Measurements from ENCODE around the gene LAD1.

LAD1 gene

GRCh38 chr1:201414051-201414738, 15.1 kb upstream of the LAD1 start:
- no peak for DNase-seq

DNA sequence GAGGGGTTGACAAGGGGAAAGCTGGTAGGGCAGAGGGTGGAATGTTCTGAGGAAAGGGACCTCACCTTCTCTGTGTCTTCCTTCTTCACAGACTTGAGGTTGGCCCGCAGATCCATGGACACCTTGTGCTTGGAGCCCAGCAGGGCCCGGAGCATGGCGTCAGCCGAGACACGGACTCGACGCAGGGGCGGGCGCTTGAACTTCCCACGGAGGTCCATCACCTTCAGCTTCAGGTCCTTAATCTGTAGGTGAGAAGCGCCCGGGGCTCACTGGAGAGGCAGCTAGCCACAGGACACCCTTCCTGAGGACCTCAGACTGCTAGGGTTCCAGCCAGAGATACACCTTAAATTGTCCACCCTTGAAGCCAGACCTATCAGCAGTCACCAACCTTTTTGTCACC, 12.2 kb upstream of the LAD1 start:
- no peak for DNase-seq

DNA sequence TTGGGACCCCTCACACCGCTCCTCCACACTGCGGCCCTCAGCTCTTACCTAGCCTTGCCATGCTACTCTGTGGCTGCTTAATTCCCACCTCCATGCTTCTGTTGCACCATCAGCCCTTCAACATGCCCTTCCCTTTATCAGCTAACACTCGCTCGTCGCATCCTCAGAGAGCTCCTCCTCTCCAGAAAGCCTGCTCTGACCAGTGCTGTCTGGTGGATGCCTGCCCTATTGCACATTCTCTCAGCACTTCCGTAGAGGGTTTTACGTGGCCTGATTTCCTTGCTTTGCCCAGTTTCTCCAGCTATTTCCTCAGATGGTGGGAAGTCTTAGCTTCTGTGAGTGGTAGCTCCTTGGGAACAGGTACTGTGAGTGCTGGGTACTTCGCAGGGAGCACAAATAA, 10.3 kb upstream of the LAD1 start:
- DNase-seq, result no peak

DNA sequence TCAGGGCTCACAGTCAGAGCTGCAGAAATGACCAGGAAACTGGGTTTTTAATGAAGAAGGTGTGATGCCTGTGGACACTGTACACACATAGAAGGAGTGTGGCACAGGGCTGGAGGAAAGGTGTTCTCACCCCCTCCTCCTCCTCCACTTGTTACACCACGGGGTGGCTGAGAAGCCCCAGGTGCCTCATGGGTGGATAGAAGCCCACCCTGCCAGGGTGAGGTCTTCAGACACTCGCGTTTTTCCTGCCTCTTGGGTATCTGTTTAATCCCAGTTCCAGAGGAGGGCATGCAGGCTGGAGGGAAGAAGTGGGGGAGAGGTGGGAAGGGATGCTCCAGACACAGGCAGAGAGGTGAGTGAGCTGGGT, 9.7 kb upstream of the LAD1 start:
- DNase-seq, result no peak

DNA sequence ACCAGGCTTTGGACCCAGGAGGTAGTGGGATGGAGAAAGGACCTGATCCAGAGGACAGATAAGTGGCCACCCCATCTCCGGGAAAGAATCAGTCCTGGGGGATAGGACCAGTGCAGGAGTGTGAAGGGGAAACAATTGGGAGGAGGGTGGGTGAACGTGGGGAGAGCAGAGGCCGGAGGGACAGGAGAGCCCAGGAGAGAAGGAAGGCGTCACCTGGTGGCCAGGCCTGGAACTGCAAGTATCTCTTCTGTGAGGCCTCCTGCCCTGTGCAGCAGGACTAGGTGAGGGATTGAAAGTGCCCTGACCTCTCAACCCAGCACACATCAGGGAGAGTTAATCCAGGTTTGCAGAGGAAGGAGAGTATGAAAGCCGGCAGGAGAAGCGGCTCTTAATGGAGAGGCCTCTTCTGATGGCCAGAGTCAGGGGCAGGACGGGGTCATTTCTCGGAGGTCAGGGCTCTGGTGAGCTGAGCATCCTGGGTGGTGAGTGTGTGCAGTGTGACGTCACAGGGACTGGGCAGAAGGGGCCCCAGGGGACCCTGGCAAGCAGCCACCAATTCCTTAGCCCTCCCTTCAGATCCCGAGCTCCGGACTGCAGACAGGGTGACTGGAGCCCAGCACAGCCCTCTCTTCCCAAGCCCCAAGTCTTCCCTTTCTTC, 9.2 kb upstream of the LAD1 start:
- no peak for DNase-seq

DNA sequence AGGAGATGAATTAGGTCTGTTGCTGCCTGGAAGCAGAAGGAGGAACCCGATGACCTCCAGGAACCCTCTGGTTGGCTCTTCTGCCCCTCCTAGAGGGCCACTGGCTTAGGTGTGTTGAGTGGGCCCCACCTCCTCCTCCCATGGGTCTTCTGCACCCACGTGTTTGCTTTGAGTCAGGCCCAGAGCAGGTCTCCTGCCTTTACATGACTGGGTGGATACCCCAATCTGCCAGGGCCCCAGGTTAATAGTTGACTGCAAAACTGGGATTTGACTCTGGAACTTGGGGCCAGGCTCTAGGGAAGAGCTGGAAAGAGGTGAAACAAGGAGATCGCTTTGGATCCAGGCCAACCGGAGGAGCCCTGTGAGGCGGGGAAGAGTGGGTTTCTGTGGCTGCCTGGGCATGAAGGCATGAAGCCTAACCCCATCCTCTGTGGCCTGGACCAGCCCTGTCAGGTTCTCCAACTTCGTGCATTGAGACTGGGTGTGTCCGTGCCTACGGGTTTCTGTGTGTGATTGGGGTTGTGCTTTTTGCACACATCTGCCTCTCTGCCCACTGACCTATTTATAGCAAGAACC, 7.8 kb upstream of the LAD1 start:
- no peak for DNase-seq

- no peak for DNase-seq
These were observed 6.3 kb upstream of the LAD1 start for GRCh38 chr1:201405484-201405831.

- DNase-seq, result no peak
These were observed 5.8 kb upstream of the LAD1 start for GRCh38 chr1:201404722-201405483.

- DNase-seq, result no peak
These were observed 4.9 kb upstream of the LAD1 start for GRCh38 chr1:201404055-201404454.

GRCh38 chr1:201403359-201403758, 4.2 kb upstream of the LAD1 start:
- no peak for DNase-seq

DNA sequence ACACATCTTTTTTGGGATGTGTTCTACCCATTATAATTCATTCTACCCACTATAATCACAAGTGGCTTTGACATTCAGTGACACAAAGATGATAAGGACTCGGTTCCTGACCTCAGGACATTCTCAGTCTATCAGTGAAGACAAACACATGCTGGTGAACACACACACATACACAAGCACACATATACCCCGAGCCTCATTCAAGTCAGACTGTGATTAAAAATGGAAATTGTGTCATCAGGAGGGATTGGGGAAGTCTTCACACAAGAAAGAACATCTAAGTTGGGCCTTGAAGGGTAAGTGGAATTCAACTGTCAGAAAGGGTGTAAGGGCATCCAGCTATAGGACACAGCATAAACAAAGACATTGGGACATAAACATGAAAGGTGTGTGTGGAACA, 2.6 kb upstream of the LAD1 start:
- no peak for DNase-seq

GRCh38 chr1:201400852-201401230, 1.7 kb upstream of the LAD1 start:
- DNase-seq, result no peak

DNA sequence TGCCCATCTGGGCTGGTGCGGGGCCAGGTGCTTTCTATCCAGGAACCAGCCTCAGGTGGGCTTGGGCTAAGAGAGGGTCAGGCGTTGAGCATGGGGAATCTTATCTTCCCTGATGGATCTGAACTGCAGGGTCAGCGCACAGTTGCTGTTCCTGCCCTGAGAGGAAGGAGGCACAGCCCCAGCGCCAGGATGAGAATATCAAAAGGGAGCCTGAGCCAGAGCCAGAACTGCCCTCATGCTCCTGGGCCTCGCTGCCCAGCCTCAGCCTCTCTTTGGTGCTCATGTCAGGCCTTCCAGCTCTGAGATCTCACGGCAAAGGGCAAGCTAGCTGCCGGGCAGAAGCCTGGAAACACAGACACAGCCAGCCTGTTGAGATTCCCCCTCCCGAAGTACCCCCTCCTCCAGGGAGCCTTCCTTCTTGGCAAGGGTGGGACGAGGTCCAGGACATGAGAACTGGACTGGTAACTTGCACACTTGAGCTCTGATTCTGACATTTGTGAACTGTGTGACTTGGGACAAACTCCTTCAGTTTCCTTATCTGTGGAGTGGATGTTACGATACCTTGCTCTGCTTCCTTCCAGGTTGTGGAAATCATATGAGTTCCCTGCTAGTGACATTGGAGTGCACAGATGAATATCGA, 1.2 kb upstream of the LAD1 start:
- no peak for DNase-seq

GRCh38 chr1:201399352-201400126, 415 bp upstream of the LAD1 start:
- no peak for DNase-seq

GRCh38 chr1:201397675-201398074, 1.4 kb downstream of the LAD1 start:
- no peak for DNase-seq

- no peak for DNase-seq
These were observed 2.2 kb downstream of the LAD1 start for GRCh38 chr1:201396861-201397464.

DNA sequence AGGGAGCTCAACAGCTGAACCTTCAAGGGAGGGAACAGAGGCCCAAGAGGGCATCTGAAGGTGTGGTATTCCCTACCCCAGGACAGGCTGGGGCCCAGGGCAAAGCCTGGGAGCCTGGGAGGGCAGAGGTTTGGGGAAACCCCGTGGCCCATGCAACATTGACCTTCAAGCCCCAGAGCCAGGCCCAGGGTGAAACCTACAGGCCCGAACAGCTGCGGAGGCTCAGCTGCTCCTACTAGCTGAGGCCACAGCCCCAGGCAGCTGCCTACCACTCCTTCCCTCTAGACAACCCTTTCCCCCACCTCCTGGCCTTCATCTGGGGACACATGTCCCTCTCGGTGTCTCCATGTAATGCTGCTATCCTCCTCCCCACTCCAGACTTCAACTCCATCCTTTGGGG, 3.2 kb downstream of the LAD1 start:
- no peak for DNase-seq

- DNase-seq, result no peak
These were observed 4.5 kb downstream of the LAD1 start for GRCh38 chr1:201394591-201394990.

DNA sequence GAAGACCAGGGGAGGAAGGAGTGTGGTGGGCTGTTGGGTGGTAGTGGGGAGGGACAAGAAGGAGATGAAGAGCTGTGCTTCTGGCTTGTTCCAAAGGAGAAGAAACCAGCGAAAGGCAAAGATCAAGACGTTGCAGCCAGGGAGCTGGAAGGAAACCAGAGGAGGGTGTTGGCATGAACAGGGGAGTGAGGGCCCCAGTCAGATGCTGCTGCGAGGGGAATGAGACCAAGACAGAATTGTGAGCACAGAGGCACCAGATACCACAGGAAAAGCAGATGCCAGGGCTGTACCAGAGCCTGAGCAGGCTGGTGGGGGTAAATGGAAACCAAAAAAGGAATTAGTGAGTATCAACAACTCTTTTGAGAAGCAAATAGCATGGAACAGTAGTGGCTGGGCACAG, 6.0 kb downstream of the LAD1 start:
- DNase-seq, result no peak

DNA sequence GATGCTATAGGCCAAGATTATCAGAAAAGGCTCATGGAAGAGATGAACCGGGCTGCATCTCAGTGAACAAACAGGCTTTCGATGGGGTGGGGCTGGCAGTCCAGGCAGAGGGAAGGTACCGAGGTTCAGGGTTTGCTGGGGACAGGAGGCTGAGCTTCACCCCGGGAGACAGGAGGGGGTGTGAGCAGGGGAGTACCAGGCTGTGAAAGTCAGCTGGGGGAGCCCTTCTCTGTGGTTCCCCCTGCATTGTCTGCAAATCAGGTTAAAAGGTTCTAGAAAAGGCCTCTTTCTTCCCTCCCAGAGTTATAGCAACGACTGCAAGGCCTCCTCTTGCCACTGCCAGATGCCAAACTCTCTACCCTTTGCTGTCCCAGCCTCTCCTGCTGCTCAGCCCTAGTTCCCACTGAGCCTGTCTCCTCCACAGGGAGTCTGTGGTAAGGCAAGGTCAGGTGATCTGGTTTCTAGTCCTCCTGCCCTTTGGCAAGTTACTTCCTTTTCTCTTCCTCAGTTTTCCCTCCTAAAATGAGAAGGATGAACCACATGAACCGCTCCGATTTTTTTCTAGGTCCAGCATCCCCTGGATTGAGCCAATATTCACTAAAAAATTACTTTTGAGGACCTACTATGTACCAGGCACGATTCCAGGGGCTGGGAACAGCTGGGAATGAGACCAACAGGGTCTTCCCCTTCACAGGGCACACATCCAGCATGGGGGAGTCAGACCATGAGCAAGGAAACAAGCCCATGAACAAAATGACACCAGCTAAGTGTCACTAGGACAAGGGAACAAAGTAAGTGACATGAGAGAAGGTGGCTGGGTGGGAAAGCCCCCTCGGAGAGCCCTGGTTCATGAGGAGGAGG, 7.2 kb downstream of the LAD1 start:
- no peak for DNase-seq

DNA sequence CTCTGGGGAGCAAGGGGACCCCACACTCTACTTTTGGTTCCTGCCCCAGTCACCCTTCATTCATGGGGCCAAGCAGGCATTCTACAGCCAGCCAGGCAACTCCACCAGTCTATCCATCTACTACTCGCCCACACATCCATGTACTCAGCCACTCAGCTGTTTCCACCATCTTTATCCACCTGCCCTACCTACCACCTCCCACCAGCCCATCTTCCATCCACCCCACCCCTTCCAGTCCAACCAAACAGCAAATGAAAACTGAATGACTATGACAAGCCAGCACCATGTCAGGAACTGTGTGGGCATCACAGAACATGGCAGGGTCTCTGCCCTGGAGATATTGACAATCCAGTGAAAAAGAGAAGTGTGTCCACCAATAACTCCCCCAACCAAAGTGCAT, 7.9 kb downstream of the LAD1 start:
- DNase-seq, result no peak
